HEK293 (cell line): ENCODE data around the gene LYZL4.

ENCODE experiments used
- HOXA7 ChIP-seq: sonication (generic); formaldehyde crosslinking; IDR thresholded peaks from 2 replicates; pipeline ENCODE4 v1.8.1; 2022; ENCODE audit warnings: missing genetic modification reagents, borderline replicate concordance
- HOXD13 ChIP-seq: sonication (generic); formaldehyde crosslinking; IDR thresholded peaks from 2 replicates; pipeline ENCODE4 v1.8.0; 2022; ENCODE audit warnings: missing genetic modification reagents, borderline replicate concordance
- ZBTB49 ChIP-seq: fragments of 450-650 bp; formaldehyde crosslinking; IDR thresholded peaks from 2 replicates; pipeline ENCODE4 v1.5.1; 2016; ENCODE audit warnings: missing biosample characterization, missing genetic modification characterization, low read depth
- ZNF133 ChIP-seq: fragments of 450-650 bp; formaldehyde crosslinking; IDR thresholded peaks from 2 replicates; pipeline ENCODE4 v1.5.1; 2016; ENCODE audit warnings: missing biosample characterization, missing genetic modification characterization
- ZNF501 ChIP-seq: fragments of 450-650 bp; formaldehyde crosslinking; IDR thresholded peaks from 2 replicates; pipeline ENCODE4 v1.5.1; 2016; ENCODE audit warnings: missing biosample characterization, missing genetic modification characterization
- ZNF530 ChIP-seq: fragments of 450-650 bp; formaldehyde crosslinking; IDR thresholded peaks from 2 replicates; pipeline ENCODE4 v1.5.1; 2016; ENCODE audit warnings: low read depth, missing biosample characterization, missing genetic modification characterization
- ZNF768 ChIP-seq: fragments of 450-650 bp; formaldehyde crosslinking; IDR thresholded peaks from 2 replicates; pipeline ENCODE4 v1.5.1; 2018; ENCODE audit warnings: missing biosample characterization, mild to moderate bottlenecking, missing genetic modification characterization
- TF ChIP-seq, protein P1 (sequence below): fragments of 450-650 bp; formaldehyde crosslinking; IDR thresholded peaks from 2 replicates; pipeline ENCODE4 v1.5.1; 2016; ENCODE audit warnings: missing biosample characterization, missing genetic modification characterization
- TF ChIP-seq, protein P2 (sequence below): fragments of 450-650 bp; formaldehyde crosslinking; IDR thresholded peaks from 2 replicates; pipeline ENCODE4 v1.5.1; 2016; ENCODE audit warnings: missing biosample characterization, missing genetic modification characterization

DNA sequence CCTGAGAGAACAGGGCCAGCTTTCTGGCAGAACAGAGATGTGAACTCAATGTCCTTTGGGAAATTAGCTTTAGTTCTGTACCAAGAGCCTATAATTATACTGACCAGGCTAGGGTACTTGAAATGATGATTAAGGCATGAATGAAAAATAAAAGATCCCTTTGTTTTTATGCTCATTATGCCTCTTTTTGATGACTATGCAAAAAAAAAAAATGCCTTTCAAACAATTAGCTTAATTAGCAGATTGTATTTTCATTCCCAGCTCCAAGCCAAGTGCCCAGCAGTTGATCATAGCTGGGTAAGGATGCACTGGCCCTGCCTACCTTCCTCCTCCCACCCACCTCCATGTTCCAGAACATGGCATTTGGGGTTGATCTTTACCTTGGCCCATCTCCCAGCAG lies 56.8 kb downstream of the LYZL4 start:
- TF ChIP-seq ZNF530 (tag by site-specific recombination) (no peak), HOXA7 (CRISPR knock-in tag) (no peak), ZBTB49 (tag by site-specific recombination) (no peak), ZNF133 (no peak), HOXD13 (CRISPR knock-in tag) (no peak), ZNF768 (tag by site-specific recombination) (no peak), ZNF501 (no peak)
- TF ChIP-seq, protein P1, sequence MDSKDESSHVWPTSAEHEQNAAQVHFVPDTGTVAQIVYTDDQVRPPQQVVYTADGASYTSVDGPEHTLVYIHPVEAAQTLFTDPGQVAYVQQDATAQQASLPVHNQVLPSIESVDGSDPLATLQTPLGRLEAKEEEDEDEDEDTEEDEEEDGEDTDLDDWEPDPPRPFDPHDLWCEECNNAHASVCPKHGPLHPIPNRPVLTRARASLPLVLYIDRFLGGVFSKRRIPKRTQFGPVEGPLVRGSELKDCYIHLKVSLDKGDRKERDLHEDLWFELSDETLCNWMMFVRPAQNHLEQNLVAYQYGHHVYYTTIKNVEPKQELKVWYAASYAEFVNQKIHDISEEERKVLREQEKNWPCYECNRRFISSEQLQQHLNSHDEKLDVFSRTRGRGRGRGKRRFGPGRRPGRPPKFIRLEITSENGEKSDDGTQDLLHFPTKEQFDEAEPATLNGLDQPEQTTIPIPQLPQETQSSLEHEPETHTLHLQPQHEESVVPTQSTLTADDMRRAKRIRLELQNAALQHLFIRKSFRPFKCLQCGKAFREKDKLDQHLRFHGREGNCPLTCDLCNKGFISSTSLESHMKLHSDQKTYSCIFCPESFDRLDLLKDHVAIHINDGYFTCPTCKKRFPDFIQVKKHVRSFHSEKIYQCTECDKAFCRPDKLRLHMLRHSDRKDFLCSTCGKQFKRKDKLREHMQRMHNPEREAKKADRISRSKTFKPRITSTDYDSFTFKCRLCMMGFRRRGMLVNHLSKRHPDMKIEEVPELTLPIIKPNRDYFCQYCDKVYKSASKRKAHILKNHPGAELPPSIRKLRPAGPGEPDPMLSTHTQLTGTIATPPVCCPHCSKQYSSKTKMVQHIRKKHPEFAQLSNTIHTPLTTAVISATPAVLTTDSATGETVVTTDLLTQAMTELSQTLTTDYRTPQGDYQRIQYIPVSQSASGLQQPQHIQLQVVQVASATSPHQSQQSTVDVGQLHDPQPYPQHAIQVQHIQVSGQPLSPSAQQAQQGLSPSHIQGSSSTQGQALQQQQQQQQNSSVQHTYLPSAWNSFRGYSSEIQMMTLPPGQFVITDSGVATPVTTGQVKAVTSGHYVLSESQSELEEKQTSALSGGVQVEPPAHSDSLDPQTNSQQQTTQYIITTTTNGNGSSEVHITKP (tag by site-specific recombination) = no peak
- TF ChIP-seq, protein P2, sequence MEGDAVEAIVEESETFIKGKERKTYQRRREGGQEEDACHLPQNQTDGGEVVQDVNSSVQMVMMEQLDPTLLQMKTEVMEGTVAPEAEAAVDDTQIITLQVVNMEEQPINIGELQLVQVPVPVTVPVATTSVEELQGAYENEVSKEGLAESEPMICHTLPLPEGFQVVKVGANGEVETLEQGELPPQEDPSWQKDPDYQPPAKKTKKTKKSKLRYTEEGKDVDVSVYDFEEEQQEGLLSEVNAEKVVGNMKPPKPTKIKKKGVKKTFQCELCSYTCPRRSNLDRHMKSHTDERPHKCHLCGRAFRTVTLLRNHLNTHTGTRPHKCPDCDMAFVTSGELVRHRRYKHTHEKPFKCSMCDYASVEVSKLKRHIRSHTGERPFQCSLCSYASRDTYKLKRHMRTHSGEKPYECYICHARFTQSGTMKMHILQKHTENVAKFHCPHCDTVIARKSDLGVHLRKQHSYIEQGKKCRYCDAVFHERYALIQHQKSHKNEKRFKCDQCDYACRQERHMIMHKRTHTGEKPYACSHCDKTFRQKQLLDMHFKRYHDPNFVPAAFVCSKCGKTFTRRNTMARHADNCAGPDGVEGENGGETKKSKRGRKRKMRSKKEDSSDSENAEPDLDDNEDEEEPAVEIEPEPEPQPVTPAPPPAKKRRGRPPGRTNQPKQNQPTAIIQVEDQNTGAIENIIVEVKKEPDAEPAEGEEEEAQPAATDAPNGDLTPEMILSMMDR (tag by site-specific recombination) = no peak
